Calu3 (cell line): ENCODE results near the gene GMDS. TPM values are rescaled to one million over a fixed set of nuclear protein-coding genes. Genes with fewer than 3 reads are reported as not detected.

ENCODE experiments used
- BruUV-seq: library from RNA; stranded (reverse); fragments of 400-500 nt; replicated peaks from 2 replicates; lab custom pipeline; 2021; lab: Mats Ljungman, UMichigan
- CTCF ChIA-PET: fragments of 300-600 bp; sonication (Branson Sonifier 250); formaldehyde crosslinking; loops from one replicate; lab custom pipeline; 2022; ENCODE audit warnings: antibody characterized with exemption; lab: Charles Lee
- DNase-seq: peaks from one replicate; pipeline ENCODE4 v3.0.0; 2022
- H3K27ac Mint-ChIP-seq: one replicate; pipeline ENCODE4 v1.8.0; 2022; ENCODE audit warnings: mixed read lengths; ENCODE audit not compliant: unreplicated experiment
- H3K27me3 Mint-ChIP-seq: one replicate; pipeline ENCODE4 v1.8.0; 2022; ENCODE audit warnings: mixed read lengths; ENCODE audit not compliant: unreplicated experiment
- H3K36me3 Mint-ChIP-seq: one replicate; pipeline ENCODE4 v1.8.0; 2022; ENCODE audit warnings: mild to moderate bottlenecking, moderate library complexity, mixed read lengths; ENCODE audit not compliant: insufficient read depth, unreplicated experiment
- H3K4me1 Mint-ChIP-seq: one replicate; pipeline ENCODE4 v1.8.0; 2022; ENCODE audit warnings: mild to moderate bottlenecking, low read depth, mixed read lengths; ENCODE audit not compliant: unreplicated experiment
- H3K4me3 Mint-ChIP-seq: one replicate; pipeline ENCODE4 v1.8.0; 2022; ENCODE audit warnings: mild to moderate bottlenecking, low read depth, moderate library complexity, mixed read lengths; ENCODE audit not compliant: unreplicated experiment
- H3K9me3 Mint-ChIP-seq: one replicate; pipeline ENCODE4 v1.8.0; 2022; ENCODE audit warnings: low read depth, mixed read lengths; ENCODE audit not compliant: unreplicated experiment
- intact Hi-C: fragments of 100-400 bp; cut with micrococcal nuclease; formaldehyde crosslinking; loops from one replicate; pipeline ENCODE4 v1.10.0; 2022; ENCODE audit not compliant: unreplicated experiment
- total RNA-seq: library from RNA; stranded (reverse); gene quantifications from 2 replicates; pipeline ENCODE4 v1.2.3, GENCODE V29; 2022
- TF ChIP-seq, protein P1 (sequence below): fragments of 200-600 bp; IDR thresholded peaks from one replicate; pipeline ENCODE4 v1.8.0; 2022; ENCODE audit warnings: antibody characterized with exemption; ENCODE audit not compliant: unreplicated experiment

GMDS gene
- total RNA-seq, 1 experiment from 2014 or later, result 58.2 TPM

DNA sequence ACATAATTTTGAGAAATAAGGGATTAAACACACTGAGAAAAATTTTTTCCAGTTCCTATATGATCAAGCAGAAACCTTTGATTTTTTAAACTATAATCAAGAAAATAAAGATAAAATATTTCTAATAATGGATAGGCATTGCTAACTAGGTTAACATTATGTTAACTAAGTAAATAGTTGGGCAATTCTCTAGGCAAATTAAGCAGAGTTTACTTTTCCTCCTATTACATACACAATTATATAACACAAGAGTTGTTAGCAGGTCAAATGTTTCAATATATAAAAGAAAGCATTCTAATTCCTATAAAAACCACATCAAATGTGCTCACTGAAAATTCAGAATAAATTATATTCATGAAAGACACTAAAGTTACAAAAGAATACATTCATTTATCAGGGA lies 191.7 kb downstream of the GMDS start:
- TF ChIP-seq, protein P1, sequence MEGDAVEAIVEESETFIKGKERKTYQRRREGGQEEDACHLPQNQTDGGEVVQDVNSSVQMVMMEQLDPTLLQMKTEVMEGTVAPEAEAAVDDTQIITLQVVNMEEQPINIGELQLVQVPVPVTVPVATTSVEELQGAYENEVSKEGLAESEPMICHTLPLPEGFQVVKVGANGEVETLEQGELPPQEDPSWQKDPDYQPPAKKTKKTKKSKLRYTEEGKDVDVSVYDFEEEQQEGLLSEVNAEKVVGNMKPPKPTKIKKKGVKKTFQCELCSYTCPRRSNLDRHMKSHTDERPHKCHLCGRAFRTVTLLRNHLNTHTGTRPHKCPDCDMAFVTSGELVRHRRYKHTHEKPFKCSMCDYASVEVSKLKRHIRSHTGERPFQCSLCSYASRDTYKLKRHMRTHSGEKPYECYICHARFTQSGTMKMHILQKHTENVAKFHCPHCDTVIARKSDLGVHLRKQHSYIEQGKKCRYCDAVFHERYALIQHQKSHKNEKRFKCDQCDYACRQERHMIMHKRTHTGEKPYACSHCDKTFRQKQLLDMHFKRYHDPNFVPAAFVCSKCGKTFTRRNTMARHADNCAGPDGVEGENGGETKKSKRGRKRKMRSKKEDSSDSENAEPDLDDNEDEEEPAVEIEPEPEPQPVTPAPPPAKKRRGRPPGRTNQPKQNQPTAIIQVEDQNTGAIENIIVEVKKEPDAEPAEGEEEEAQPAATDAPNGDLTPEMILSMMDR, result no peak
- intact Hi-C loops, result no loop called here
- peaks cover 3% of the 10 kb centered on the region for H3K9me3 Mint-ChIP-seq
- no peak overlapping the region for H3K27ac Mint-ChIP-seq
- DNase-seq, result no peak
- no TSS peak for BruUV-seq
- peaks cover 23% of the 10 kb centered on the region for H3K4me1 Mint-ChIP-seq
- peaks cover 5% of the 10 kb centered on the region for H3K36me3 Mint-ChIP-seq
- H3K27me3 Mint-ChIP-seq, result no peaks in the 10 kb centered on the region
- no peak overlapping the region for H3K4me3 Mint-ChIP-seq
- CTCF ChIA-PET, result no interaction called here

DNA sequence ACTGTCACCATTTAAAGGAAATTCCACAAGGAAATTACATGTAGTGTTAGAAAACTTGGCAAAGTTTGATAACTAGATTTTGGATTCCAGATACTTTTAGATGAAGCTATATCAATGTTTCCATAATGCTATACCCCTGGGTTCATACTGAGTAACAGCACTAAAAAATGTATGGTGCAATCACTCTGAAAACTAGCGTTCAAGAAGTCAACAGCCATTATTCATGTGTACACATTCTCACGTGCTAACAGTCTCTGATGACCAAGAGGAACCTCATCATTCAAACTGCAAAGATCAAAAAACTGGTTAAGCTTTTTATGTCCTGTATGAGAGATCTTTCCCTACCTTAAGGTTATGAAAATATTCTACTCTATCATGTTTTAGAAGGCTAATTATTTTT lies 197.6 kb downstream of the GMDS start:
- Mint-ChIP-seq H3K27me3 (no peaks in the 10 kb centered on the region), H3K4me3 (no peak overlapping the region), H3K36me3 (no peaks in the 10 kb centered on the region), H3K27ac (no peak overlapping the region), H3K9me3 (peaks cover 3% of the 10 kb centered on the region), H3K4me1 (peaks cover 6% of the 10 kb centered on the region)
- TF ChIP-seq, protein P1, result no peak
- no TSS peak for BruUV-seq
- CTCF ChIA-PET, result interaction anchor here (0.5 kb wide), 1 partner anchor 1509 kb away, joined by 4 read pairs; no protein-coding TSS in a partner anchor
- intact Hi-C loops, result no loop called here
- DNase-seq, result no peak

DNA sequence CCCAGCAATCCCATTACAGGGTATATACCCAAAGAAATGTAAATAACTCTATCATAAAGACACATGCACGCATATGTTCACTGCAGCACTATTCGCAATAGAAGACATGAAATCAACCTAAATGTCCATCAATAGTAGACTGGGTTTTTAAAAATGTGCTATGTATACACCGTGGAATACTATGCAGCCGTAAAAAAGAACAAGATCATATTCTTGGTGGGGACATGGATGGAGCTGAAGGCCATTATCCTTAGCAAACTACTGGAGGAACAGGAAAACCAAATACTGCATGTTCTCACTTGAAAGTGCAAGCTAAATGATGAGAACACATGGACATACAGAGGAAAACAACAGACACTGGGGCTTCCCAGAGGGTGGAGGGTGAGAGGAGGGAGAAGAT lies 201.2 kb downstream of the GMDS start:
- Mint-ChIP-seq H3K27ac (no peak overlapping the region), H3K36me3 (no peaks in the 10 kb centered on the region), H3K4me1 (no peaks in the 10 kb centered on the region), H3K4me3 (no peak overlapping the region), H3K27me3 (no peaks in the 10 kb centered on the region), H3K9me3 (no peaks in the 10 kb centered on the region)
- no TSS peak for BruUV-seq
- no peak for DNase-seq
- TF ChIP-seq, protein P1, result no peak
- CTCF ChIA-PET, result no interaction called here
- intact Hi-C loops, result no loop called here

DNA sequence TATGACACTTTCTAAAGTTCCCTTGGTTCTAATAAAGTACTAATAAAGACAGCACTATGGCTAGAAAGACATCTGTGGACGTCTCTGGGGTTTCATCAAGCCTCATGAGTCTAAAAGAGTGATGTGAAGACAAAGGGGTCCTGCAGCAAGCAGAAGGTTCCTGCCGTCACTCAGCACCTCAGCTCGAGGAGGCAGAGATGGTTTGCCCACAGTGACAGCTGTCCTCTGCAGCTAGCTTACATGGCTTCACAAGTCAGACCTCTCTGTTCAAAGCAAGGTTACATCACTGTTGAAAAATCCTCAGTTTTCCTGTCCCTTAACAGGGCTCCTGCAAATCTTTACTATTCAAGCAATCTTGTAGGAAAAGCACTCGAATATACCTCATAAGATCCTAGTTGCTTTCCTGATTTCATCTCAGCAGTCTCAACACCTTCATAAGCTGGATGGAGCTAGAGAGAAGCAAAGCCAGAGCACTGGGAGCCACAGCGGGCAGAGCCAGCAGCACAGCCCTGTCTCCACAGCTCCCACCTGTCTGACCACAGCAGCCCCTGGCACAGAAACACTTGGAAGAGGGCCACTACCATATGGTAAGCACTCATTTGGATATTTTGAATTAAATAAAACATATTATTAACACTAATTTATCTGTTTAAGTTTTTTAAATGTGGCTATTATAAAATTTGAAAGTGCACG lies 202.3 kb downstream of the GMDS start:
- DNase-seq, result no peak
- Mint-ChIP-seq H3K4me3 (no peak overlapping the region), H3K36me3 (no peaks in the 10 kb centered on the region), H3K4me1 (no peaks in the 10 kb centered on the region), H3K27me3 (no peaks in the 10 kb centered on the region), H3K9me3 (no peaks in the 10 kb centered on the region), H3K27ac (no peak overlapping the region)
- no TSS peak for BruUV-seq
- CTCF ChIA-PET, result no interaction called here
- TF ChIP-seq, protein P1, result no peak
- intact Hi-C loops, result no loop called here
